SK-N-SH (cell line): ENCODE measurements around the gene CLCNKB. TPM values are rescaled to one million over a fixed set of nuclear protein-coding genes. Genes with fewer than 3 reads are reported as not detected.

Source experiments
- CTCF ChIA-PET: fragments of 300-600, 350-600 bp; formaldehyde crosslinking; extraction: SDS; loops from one replicate; lab custom pipeline; 2021; lab: Yijun Ruan, JAX
- POLR2A ChIA-PET: fragments of 350-600 bp; sonication (Branson Sonifier 250); formaldehyde crosslinking; extraction: SDS; loops from one replicate; lab custom pipeline; 2020; ENCODE audit warnings: antibody characterized with exemption, inconsistent platforms; lab: Yijun Ruan, JAX
- DNase-seq: peaks from one replicate; pipeline ENCODE4 v3.0.0; 2012
- H2AFZ ChIP-seq: fragments of 200-600 bp; sonication (generic); 2 replicates; pipeline ENCODE4 v1.8.1; 2016; ENCODE audit warnings: antibody characterized with exemption, mild to moderate bottlenecking, low read depth
- H3F3A ChIP-seq: fragments of 200-600 bp; sonication (generic); replicated peaks from 2 replicates; pipeline ENCODE3; 2016; ENCODE audit warnings: antibody characterized with exemption, mild to moderate bottlenecking; ENCODE audit not compliant: insufficient read depth
- H3K27ac ChIP-seq, 2 experiments: fragments of 200-500 bp in 1 of 2; fragments of 200-600 bp in 1 of 2; sonication (Bioruptor generic) in 1 of 2; sonication (generic), shearing (Covaris generic) in 1 of 2; 2 replicates each; pipeline versions ENCODE4 v1.5.1 to v1.6.1; 2014 to 2016; ENCODE audit warnings: low read depth in 2 of 2, inconsistent platforms in 1 of 2, low read length in 1 of 2, mild to moderate bottlenecking in 1 of 2, mixed read lengths in 1 of 2
- H3K27me3 ChIP-seq: fragments of 200-600 bp; sonication (generic), shearing (Covaris generic); 2 replicates; pipeline ENCODE4 v1.6.1; 2016; ENCODE audit warnings: mixed run types; ENCODE audit not compliant: insufficient read depth
- H3K36me3 ChIP-seq, 2 experiments: fragments of 200-500 bp in 1 of 2; fragments of 200-600 bp in 1 of 2; sonication (Bioruptor generic) in 1 of 2; sonication (generic) in 1 of 2; replicated peaks in 1 of 2; 2 replicates each; pipeline versions ENCODE3 to v1.5.1; 2014 to 2016; ENCODE audit warnings: low read length in 1 of 2, mild to moderate bottlenecking in 1 of 2; ENCODE audit not compliant: insufficient read depth in 2 of 2, control insufficient read depth in 1 of 2
- H3K4me1 ChIP-seq, 2 experiments: fragments of 200-500 bp in 1 of 2; fragments of 200-600 bp in 1 of 2; sonication (Bioruptor generic) in 1 of 2; sonication (generic), shearing (Covaris generic) in 1 of 2; 2 replicates each; pipeline versions ENCODE4 v1.5.1 to v1.6.1; 2014 to 2016; ENCODE audit warnings: low read depth in 1 of 2, low read length in 1 of 2, mixed run types in 1 of 2; ENCODE audit not compliant: insufficient read depth in 2 of 2, control insufficient read depth in 1 of 2
- H3K4me2 ChIP-seq: fragments of 200-600 bp; sonication (generic), shearing (Covaris generic); 2 replicates; pipeline ENCODE4 v1.6.1; 2017; ENCODE audit warnings: mixed run types
- H3K4me3 ChIP-seq, 2 experiments: fragments of 200-500 bp in 1 of 2; fragments of 200-600 bp in 1 of 2; sonication (Bioruptor generic) in 1 of 2; sonication (generic), shearing (Covaris generic) in 1 of 2; 2 replicates each; pipeline versions ENCODE4 v1.5.1 to v1.8.1; 2014 to 2016; ENCODE audit warnings: low read depth in 2 of 2, inconsistent platforms in 1 of 2, low read length in 1 of 2, mild to moderate bottlenecking in 1 of 2, mixed read lengths in 1 of 2, moderate library complexity in 1 of 2
- H3K79me2 ChIP-seq: fragments of 200-600 bp; sonication (generic); 2 replicates; pipeline ENCODE4 v1.8.1; 2017; ENCODE audit warnings: mild to moderate bottlenecking; ENCODE audit not compliant: insufficient read depth
- H3K9ac ChIP-seq: fragments of 200-600 bp; sonication (generic); 2 replicates; pipeline ENCODE4 v1.6.1; 2017; ENCODE audit warnings: mixed run types
- H3K9me2 ChIP-seq: fragments of 200-600 bp; sonication (generic); 2 replicates; pipeline ENCODE4 v1.6.1; 2017; ENCODE audit warnings: mixed run types
- H3K9me3 ChIP-seq: fragments of 200-600 bp; sonication (generic); 2 replicates; pipeline ENCODE4 v1.6.1; 2017; ENCODE audit warnings: mixed run types, mild to moderate bottlenecking, moderate library complexity
- H4K20me1 ChIP-seq: fragments of 200-600 bp; sonication (generic); 2 replicates; pipeline ENCODE4 v1.6.1; 2017; ENCODE audit warnings: mild to moderate bottlenecking, mixed run types; ENCODE audit not compliant: insufficient read depth
- CHD2 ChIP-seq: fragments of 150-350 bp; IDR thresholded peaks from 2 replicates; pipeline ENCODE4 v1.6.1; 2018; ENCODE audit warnings: low read length; ENCODE audit not compliant: partially characterized antibody
- FOSL2 ChIP-seq: IDR thresholded peaks from 2 replicates; pipeline ENCODE4 v1.4.0; 2012; ENCODE audit warnings: low read depth, mild to moderate bottlenecking, moderate library complexity, borderline replicate concordance
- JUND ChIP-seq: IDR thresholded peaks from 2 replicates; pipeline ENCODE4 v1.4.0; 2012
- MAX ChIP-seq: IDR thresholded peaks from 2 replicates; pipeline ENCODE4 v1.4.0; 2012; ENCODE audit warnings: low read depth
- NFIC ChIP-seq: IDR thresholded peaks from 2 replicates; pipeline ENCODE4 v1.4.0; 2012; ENCODE audit warnings: borderline replicate concordance
- POLR2AphosphoS5 ChIP-seq: IDR thresholded peaks from 2 replicates; pipeline ENCODE4 v1.6.1; 2012; ENCODE audit warnings: low read depth, low read length
- RCOR1 ChIP-seq: fragments of 150-350 bp; IDR thresholded peaks from 2 replicates; pipeline ENCODE4 v1.6.1; 2017; ENCODE audit warnings: antibody characterized with exemption, low read length
- TAF1 ChIP-seq: IDR thresholded peaks from 2 replicates; pipeline ENCODE4 v1.6.1; 2012; ENCODE audit warnings: low read depth, mild to moderate bottlenecking, low read length, moderate library complexity, borderline replicate concordance
- TCF12 ChIP-seq: IDR thresholded peaks from 2 replicates; pipeline ENCODE4 v1.4.0; 2012
- WGBS: methylation state at CpG from one replicate; pipeline ENCODE4 v1.1.6; 2017; ENCODE audit warnings: low lambda C conversion rate; 5-methylcytosine and 5-hydroxymethylcytosine counted together
- polyA plus RNA-seq, 3 experiments: library from polyadenylated mRNA; depleted of rRNA; stranded (reverse); fragments of >200 nt; gene quantifications; 2 replicates each; pipeline ENCODE4 v1.2.3, GENCODE V29; 2012
- TF ChIP-seq, protein P1 (sequence below): IDR thresholded peaks from 2 replicates; pipeline ENCODE4; 2012
- TF ChIP-seq, protein P2 (sequence below): IDR thresholded peaks from 2 replicates; pipeline ENCODE4 v1.4.0; 2012; ENCODE audit warnings: low read depth, borderline replicate concordance

CLCNKB gene
- polyA plus RNA-seq, 1 of the 3 experiments (the other 2 are of a cell fraction) = 0.41 TPM

DNA sequence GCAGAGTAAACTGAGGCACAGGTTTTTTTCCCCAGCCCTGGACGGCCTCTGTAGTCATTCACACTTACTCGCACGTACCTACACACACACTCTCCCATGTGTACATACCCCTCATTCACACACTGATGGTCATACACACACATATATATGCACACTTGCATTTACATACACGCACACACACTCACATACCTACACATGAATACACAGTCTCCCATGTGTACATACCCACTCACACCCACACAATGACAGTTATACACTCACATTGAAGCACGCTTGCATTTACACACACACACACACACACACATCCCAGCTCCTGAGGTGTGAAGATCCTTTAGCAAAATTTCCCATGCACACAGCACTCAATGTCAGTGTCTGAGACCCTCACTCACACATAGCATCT lies 30.6 kb downstream of the CLCNKB start:
- ChIA-PET CTCF (interaction anchor here (0.6 to 12.3 kb wide), 21 partner anchors 7 to 491 kb away, joined by 3 to 513 read pairs (median 6); partner anchors contain the start of genes HSPB7 and ZBTB17), POLR2A (no interaction called here)
- Histone ChIP-seq H3K4me3 (no peak overlapping the region; a peak in 1 of 4 replicates), H3K9ac (no peak overlapping the region), H3K4me1 (peaks cover 15 to 25% of the 10 kb centered on the region in 2 experiments; a peak in 3 of 4 replicates), H3K9me2 (no peaks in the 10 kb centered on the region), H3K9me3 (no peaks in the 10 kb centered on the region), H3K27me3 (no peaks in the 10 kb centered on the region), H3K79me2 (no peaks in the 10 kb centered on the region), H4K20me1 (no peaks in the 10 kb centered on the region), H2AFZ (no peak overlapping the region), H3F3A (peaks cover 29% of the 10 kb centered on the region), H3K36me3 (no peaks in the 10 kb centered on the region), H3K27ac (no peak overlapping the region), H3K4me2 (peak overlapping the region; percentile 76; the same call in 1 of the 2 replicates)
- WGBS = 97% methylated on average over 5 of the region's 5 CpGs
- no peak for DNase-seq
- no peak for TF ChIP-seq NFIC
- no peak for TF ChIP-seq RCOR1

GRCh38 chr1:16075337-16076030 lies 31.9 kb downstream of the CLCNKB start:
- Histone ChIP-seq H3K79me2 (no peaks in the 10 kb centered on the region), H3K36me3 (no peaks in the 10 kb centered on the region), H3K9me2 (no peaks in the 10 kb centered on the region), H3K9me3 (no peaks in the 10 kb centered on the region), H3K4me1 (peaks cover 15 to 26% of the 10 kb centered on the region in 2 experiments; a peak in 3 of 4 replicates), H3K4me2 (peak overlapping the region; percentile 64), H3K4me3 (no peak overlapping the region), H3K27me3 (no peaks in the 10 kb centered on the region), H2AFZ (no peak overlapping the region), H4K20me1 (no peaks in the 10 kb centered on the region), H3F3A (peaks cover 29% of the 10 kb centered on the region), H3K9ac (peak overlapping the region; percentile 30; the same call in 1 of the 2 replicates), H3K27ac (peak overlapping the region in 1 of 2 experiments; percentile 72; a peak in 2 of 4 replicates)
- TF ChIP-seq NFIC (peak; percentile 44; the same call in 1 of the 2 replicates), JUND (no peak)
- CTCF ChIA-PET = interaction anchor here (2.0 to 12.3 kb wide), 4 partner anchors 20 to 168 kb away, joined by 7 to 513 read pairs (median 56); no protein-coding TSS in a partner anchor
- no peak for DNase-seq
- 67% methylated on average over 10 of the region's 11 CpGs for WGBS
- POLR2A ChIA-PET = no interaction called here

DNA sequence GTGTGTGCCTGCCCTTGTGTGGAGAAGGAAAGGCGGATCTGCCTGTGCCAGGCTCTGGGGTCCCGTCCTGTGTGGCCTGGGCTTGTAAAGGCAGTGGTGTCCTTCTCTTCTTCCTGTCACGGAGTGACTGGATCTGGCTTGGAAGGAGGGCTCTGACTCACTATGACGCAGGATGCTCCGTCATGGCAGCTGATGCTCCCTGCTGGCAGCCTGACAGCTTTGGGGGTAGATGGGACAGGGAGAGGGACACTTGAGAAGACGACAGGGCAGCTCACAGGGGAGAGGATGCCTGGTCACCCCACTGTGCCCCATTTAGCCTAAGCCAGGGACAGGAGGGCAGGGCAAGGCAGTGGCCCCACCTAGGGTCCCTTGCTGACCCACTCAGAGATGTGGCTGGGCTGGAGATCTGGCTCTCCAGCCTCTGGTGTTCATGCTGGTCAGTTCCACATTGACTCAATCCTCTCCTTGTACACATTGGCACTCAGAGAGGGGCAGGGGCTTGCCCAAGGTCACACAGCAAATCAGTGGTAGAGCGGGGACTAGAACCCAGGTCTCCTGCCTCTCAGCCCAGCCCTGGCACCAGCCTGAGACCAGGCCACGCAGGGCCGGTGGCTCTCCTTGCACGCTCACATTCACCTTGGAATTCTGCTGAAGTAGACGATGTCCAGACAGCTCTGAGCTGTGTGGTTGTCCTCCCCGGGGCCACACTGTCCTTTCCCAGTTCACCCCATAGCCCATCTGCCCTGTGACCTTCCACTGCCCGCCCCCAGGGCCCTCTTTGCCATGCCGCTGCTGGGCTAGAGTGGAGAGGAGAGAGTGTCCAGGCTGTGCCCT lies 32.7 kb downstream of the CLCNKB start:
- DNase-seq = no peak
- ChIA-PET CTCF (interaction anchor here (2.0 to 12.3 kb wide), 5 partner anchors 20 to 286 kb away, joined by 7 to 513 read pairs (median 93); no protein-coding TSS in a partner anchor), POLR2A (no interaction called here)
- peaks cover 15 to 26% of the 10 kb centered on the region in 2 experiments; a peak in 3 of 4 replicates for H3K4me1 ChIP-seq
- H3K27me3 ChIP-seq = no peaks in the 10 kb centered on the region
- H2AFZ ChIP-seq = no peak overlapping the region
- 50% methylated on average over 11 of the region's 14 CpGs for WGBS
- no peaks in the 10 kb centered on the region for H3K9me2 ChIP-seq
- H4K20me1 ChIP-seq = no peaks in the 10 kb centered on the region
- H3K36me3 ChIP-seq = no peaks in the 10 kb centered on the region
- H3F3A ChIP-seq = peaks cover 29% of the 10 kb centered on the region
- TF ChIP-seq POLR2AphosphoS5 (peak; percentile 20; the same call in 1 of the 2 replicates), TAF1 (no peak), TCF12 (peak; percentile 66), MAX (0 out of 2 replicates have a peak, but pooled peaks have one; percentile 21), NFIC (peak; percentile 90), CHD2 (no peak), FOSL2 (peak; percentile 93; the same call in 1 of the 2 replicates)
- TF ChIP-seq, protein P1, sequence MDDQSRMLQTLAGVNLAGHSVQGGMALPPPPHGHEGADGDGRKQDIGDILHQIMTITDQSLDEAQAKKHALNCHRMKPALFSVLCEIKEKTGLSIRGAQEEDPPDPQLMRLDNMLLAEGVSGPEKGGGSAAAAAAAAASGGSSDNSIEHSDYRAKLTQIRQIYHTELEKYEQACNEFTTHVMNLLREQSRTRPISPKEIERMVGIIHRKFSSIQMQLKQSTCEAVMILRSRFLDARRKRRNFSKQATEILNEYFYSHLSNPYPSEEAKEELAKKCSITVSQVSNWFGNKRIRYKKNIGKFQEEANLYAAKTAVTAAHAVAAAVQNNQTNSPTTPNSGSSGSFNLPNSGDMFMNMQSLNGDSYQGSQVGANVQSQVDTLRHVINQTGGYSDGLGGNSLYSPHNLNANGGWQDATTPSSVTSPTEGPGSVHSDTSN = peak; percentile 77
- TF ChIP-seq, protein P2, sequence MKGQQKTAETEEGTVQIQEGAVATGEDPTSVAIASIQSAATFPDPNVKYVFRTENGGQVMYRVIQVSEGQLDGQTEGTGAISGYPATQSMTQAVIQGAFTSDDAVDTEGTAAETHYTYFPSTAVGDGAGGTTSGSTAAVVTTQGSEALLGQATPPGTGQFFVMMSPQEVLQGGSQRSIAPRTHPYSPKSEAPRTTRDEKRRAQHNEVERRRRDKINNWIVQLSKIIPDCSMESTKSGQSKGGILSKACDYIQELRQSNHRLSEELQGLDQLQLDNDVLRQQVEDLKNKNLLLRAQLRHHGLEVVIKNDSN = peak; percentile 8; the same call in 1 of the 2 replicates
- TF ChIP-seq, all 33 proteins: peak for 7
- H3K4me3 ChIP-seq = no peak overlapping the region
- peak overlapping the region; percentile 64 for H3K4me2 ChIP-seq
- H3K27ac ChIP-seq = peak overlapping the region in 1 of 2 experiments; percentile 72; a peak in 2 of 4 replicates
- H3K79me2 ChIP-seq = no peaks in the 10 kb centered on the region
- peak overlapping the region; percentile 30; the same call in 1 of the 2 replicates for H3K9ac ChIP-seq
- H3K9me3 ChIP-seq = no peaks in the 10 kb centered on the region
